Osteocyte (in vitro differentiated cells): ENCODE results near the gene PRAC2. TPM values are rescaled to one million over a fixed set of nuclear protein-coding genes. Genes with fewer than 3 reads are reported as not detected.
A peak's percentile ranks its signal among the peaks of the same experiment; 100 is the strongest.

Source experiments
- DNase-seq: peaks from one replicate; pipeline ENCODE4 v3.0.0; 2021; ENCODE audit warnings: mixed read lengths; ENCODE audit not compliant: unreplicated experiment; ENCODE audit errors: extremely low spot score
- H3K27ac Mint-ChIP-seq: one replicate; pipeline ENCODE4 v1.8.0; 2021; ENCODE audit warnings: mild to moderate bottlenecking, mixed read lengths; ENCODE audit not compliant: unreplicated experiment
- H3K27me3 Mint-ChIP-seq: one replicate; pipeline ENCODE4 v1.8.0; 2021; ENCODE audit warnings: mixed read lengths; ENCODE audit not compliant: unreplicated experiment
- H3K36me3 Mint-ChIP-seq: one replicate; pipeline ENCODE4 v1.8.0; 2021; ENCODE audit warnings: mixed read lengths; ENCODE audit not compliant: unreplicated experiment
- H3K4me1 Mint-ChIP-seq: one replicate; pipeline ENCODE4 v1.8.0; 2021; ENCODE audit warnings: mixed read lengths; ENCODE audit not compliant: unreplicated experiment
- H3K4me3 Mint-ChIP-seq: one replicate; pipeline ENCODE4 v1.8.0; 2021; ENCODE audit warnings: mild to moderate bottlenecking, moderate library complexity, mixed read lengths; ENCODE audit not compliant: unreplicated experiment
- H3K9me3 Mint-ChIP-seq: one replicate; pipeline ENCODE4 v1.8.0; 2021; ENCODE audit warnings: mixed read lengths; ENCODE audit not compliant: unreplicated experiment
- total RNA-seq: library from RNA; stranded (reverse); gene quantifications from 2 replicates; pipeline ENCODE4 v1.2.1, GENCODE V29; 2021
- TF ChIP-seq, protein P1 (sequence below): fragments of 200-600 bp; sonication (generic); IDR thresholded peaks from 2 replicates; pipeline ENCODE4 v1.5.0; 2021; ENCODE audit warnings: antibody characterized with exemption, mild to moderate bottlenecking, moderate library complexity

PRAC2 gene
- total RNA-seq, 1 donor from 2014 or later, result not detected

DNA sequence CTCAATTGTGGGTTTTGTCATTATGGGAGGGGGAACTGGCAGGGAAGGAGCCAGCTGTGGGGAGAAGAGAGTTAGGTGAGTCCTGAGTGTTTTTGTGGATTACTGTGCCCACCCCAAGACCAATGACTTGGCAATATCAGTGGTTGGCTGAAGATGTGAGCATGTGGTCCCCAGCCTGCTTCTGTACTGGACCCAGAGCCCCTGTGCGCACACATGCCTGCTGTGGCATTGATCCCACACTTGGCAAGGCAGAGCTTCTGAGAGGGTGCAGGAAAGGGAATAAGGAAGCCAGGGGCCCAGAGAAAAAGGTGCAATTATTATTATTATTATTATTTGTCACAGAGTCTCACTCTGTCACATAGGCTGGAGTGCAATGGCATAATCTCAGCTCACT is 2.0 kb upstream of the PRAC2 start:
- Mint-ChIP-seq H3K27ac (no peak overlapping the region), H3K4me3 (no peak overlapping the region), H3K27me3 (peaks cover 97% of the 10 kb centered on the region), H3K36me3 (no peaks in the 10 kb centered on the region), H3K4me1 (peaks cover 32% of the 10 kb centered on the region), H3K9me3 (no peaks in the 10 kb centered on the region)
- TF ChIP-seq, protein P1, sequence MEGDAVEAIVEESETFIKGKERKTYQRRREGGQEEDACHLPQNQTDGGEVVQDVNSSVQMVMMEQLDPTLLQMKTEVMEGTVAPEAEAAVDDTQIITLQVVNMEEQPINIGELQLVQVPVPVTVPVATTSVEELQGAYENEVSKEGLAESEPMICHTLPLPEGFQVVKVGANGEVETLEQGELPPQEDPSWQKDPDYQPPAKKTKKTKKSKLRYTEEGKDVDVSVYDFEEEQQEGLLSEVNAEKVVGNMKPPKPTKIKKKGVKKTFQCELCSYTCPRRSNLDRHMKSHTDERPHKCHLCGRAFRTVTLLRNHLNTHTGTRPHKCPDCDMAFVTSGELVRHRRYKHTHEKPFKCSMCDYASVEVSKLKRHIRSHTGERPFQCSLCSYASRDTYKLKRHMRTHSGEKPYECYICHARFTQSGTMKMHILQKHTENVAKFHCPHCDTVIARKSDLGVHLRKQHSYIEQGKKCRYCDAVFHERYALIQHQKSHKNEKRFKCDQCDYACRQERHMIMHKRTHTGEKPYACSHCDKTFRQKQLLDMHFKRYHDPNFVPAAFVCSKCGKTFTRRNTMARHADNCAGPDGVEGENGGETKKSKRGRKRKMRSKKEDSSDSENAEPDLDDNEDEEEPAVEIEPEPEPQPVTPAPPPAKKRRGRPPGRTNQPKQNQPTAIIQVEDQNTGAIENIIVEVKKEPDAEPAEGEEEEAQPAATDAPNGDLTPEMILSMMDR, result no peak
- DNase-seq, result no peak

DNA sequence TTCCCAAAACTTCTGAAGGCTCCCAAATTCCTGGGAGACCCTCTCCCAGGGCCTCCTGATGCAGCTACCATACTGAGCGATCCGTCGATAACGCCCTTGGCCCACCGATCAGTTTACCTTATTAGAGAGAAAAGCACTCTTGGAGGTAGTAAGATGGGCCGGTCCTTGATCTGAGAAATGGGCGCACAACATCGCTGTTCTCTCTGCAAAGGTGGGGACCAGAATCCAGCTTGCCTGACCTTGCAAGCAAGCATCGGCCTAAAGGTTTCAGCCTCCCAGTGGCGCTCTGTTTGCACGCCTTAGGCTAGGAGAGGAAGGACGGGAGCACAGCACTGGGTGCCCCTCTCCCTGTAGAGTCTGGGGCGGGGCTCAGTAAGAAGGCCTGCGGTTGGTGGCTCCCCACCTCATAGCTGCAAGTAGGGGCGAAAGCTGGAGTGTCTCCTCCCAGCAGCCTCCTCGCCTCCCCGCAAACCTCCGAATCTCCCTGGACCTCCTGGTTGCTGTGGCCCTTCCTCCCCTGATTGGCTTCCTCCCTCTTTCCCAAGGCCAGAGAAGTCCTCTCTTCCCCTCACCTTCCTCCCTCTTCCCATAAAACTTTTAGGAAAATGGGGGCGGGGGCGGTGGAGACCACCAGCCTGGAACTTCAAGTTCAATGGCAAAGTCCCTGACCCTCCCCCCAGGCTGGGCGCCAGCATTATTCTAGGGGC is 631 bp upstream of the PRAC2 start, which contains the start of gene PRAC1:
Gene PRAC1 (minus strand): TSS at position 318 of the 707 bp plus-strand sequence. CDS start 126 bp downstream, at position 192.
- H3K27ac Mint-ChIP-seq, result no peak within 1 kb of the TSS
- H3K36me3 Mint-ChIP-seq, result no peaks in the 10 kb centered on the region
- TF ChIP-seq, protein P1, result no peak
- peaks cover 32% of the 10 kb centered on the region for H3K4me1 Mint-ChIP-seq
- no peak for DNase-seq
- H3K9me3 Mint-ChIP-seq, result no peaks in the 10 kb centered on the region
- peaks cover 98% of the 10 kb centered on the region for H3K27me3 Mint-ChIP-seq
- H3K4me3 Mint-ChIP-seq, result peak within 1 kb of the TSS; percentile 14

DNA sequence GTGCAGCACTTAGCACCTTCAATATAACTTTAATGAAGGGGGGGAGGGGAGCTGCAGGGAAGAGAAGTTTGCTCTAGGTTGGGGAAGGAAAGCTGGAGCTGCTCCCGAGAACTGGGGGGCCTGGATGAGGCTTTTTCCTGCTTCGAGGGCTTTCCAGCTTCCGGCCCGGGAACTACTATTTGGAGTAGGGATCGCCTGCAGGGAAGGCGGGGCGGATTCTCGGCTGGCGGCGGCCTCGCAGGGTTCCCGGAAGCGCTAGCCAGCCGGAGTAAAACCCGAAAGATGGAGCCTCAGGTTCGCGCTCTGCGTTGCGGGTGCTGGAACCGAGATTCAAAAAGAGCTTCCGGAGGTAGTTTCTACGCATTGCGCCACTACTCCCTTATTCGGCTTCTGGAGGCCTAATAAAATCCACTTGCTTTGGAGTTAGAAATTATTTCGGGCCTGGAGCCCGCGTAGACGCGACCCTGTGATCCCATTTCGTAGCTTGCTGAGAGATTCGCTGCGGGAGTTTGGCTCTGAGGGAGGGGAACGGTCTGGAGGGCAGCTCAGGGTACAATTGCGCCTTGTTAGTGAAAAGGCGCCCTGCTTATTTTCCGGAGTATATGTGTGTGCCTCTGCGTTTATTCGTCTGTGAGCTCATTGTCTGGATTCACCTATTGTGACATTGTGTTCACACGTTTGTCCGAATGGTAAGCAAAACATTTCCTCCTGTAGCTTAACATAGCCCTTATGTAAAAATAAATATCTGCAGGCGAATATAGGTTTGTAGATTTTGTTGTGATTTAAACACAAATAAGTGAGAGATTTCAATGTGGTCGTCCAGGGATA is 652 bp downstream of the PRAC2 start:
- Mint-ChIP-seq H3K4me1 (peaks cover 29% of the 10 kb centered on the region), H3K27me3 (peaks cover 97% of the 10 kb centered on the region), H3K9me3 (no peaks in the 10 kb centered on the region), H3K27ac (no peak overlapping the region), H3K4me3 (peak overlapping the region; percentile 14), H3K36me3 (no peaks in the 10 kb centered on the region)
- TF ChIP-seq, protein P1, result no peak
- DNase-seq, result no peak

DNA sequence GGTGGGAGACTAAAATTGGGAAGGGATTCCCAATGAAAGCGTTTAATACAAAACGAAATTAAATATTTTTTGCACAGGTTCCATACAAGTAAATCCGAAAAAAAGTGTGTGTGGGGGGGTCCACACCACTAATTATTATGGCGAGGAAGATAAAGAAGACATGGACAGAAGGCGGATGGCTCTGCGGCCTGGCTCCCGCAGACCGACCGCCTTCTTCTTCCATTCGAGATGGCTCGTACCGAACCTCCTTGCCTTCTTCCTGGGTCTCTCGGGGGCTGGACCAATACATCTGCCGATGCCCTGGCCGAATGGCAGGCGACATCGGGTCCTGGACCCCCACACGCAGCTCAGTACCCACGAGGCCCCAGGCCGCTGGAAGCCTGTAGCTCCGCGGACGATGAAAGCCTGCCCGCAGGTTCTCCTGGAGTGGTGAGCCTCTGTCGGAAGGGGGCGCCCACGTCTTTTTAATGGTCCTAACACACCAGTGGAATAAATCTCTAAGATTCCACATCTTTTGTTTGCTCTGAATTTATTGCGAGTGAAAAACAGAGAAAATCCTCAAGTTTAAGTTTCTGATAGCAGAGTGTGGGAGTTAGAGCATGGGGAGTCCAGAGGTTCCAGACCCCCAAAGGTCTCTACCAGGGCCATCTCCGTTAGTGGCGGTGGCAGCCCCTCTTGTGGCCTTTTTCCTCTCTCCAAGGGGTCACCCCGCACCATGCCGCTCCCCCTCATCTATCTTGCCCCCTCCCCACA is 1.4 kb downstream of the PRAC2 start:
- TF ChIP-seq, protein P1, result peak; percentile 75
- H3K4me1 Mint-ChIP-seq, result peaks cover 30% of the 10 kb centered on the region
- H3K36me3 Mint-ChIP-seq, result no peaks in the 10 kb centered on the region
- H3K4me3 Mint-ChIP-seq, result peak overlapping the region; percentile 34
- no peak overlapping the region for H3K27ac Mint-ChIP-seq
- peaks cover 97% of the 10 kb centered on the region for H3K27me3 Mint-ChIP-seq
- H3K9me3 Mint-ChIP-seq, result no peaks in the 10 kb centered on the region
- no peak for DNase-seq
